Stomach (tissue), 9 donors: ENCODE data around the gene HIP1. TPM values are rescaled to one million over a fixed set of nuclear protein-coding genes. Genes with fewer than 3 reads are reported as not detected.

Experiments
- DNase-seq, 2 donors: peaks; one replicate each; pipeline versions ENCODE4 v3.0.0 to v3.0.0-alpha.2; 2013 to 2019
- H3K27ac ChIP-seq, 5 donors: fragments of 200-600 bp in 4 of 5; sonication (generic) in 4 of 5; one replicate each; pipeline ENCODE4 v1.5.1; 2013 to 2019; ENCODE audit warnings: mild to moderate bottlenecking in 1 of 5, moderate library complexity in 1 of 5
- H3K27me3 ChIP-seq, 3 donors: fragments of 200-600 bp; sonication (generic); one replicate each; pipeline ENCODE4 v1.5.1; 2017 to 2019; ENCODE audit warnings: mixed run types in 1 of 3
- H3K36me3 ChIP-seq, 4 donors: fragments of 200-600 bp; sonication (generic); 1 replicate in 3 of 4; 2 replicates in 1 of 4; pipeline ENCODE4 v1.5.1; 2016 to 2019
- H3K4me1 ChIP-seq, 4 donors: fragments of 200-600 bp; sonication (generic); one replicate each; pipeline ENCODE4 v1.5.1; 2016 to 2019
- H3K4me3 ChIP-seq, 4 donors: fragments of 200-600 bp; sonication (generic) in 3 of 4; one replicate each; pipeline ENCODE4 v1.5.1; 2016 to 2019; ENCODE audit warnings: mild to moderate bottlenecking in 1 of 4
- H3K9me3 ChIP-seq, 4 donors: fragments of 200-600 bp; sonication (generic); one replicate each; pipeline ENCODE4 v1.5.1; 2016 to 2019
- CTCF ChIP-seq, 7 experiments: fragments of 450-650 bp in 4 of 7; fragments of 200-600 bp in 3 of 7; sonication (generic) in 3 of 7; IDR thresholded peaks; one replicate each; pipeline ENCODE4 v1.5.1; 2016 to 2019; ENCODE audit warnings: antibody characterized with exemption in 7 of 7, control low read depth in 2 of 7, mild to moderate bottlenecking in 1 of 7
- EP300 ChIP-seq: sonication (generic); formaldehyde crosslinking; IDR thresholded peaks from one replicate; pipeline ENCODE4 v1.6.1; 2017; ENCODE audit warnings: antibody characterized with exemption
- POLR2A ChIP-seq, 4 donors: fragments of 450-650 bp; IDR thresholded peaks; one replicate each; pipeline ENCODE4 v1.6.1; 2016; ENCODE audit warnings: antibody characterized with exemption in 4 of 4, control low read depth in 2 of 4, mild to moderate bottlenecking in 1 of 4, moderate library complexity in 1 of 4
- POLR2AphosphoS5 ChIP-seq, 3 donors: sonication (generic); formaldehyde crosslinking; IDR thresholded peaks; one replicate each; pipeline ENCODE4 v1.6.1; 2016; ENCODE audit warnings: antibody characterized with exemption in 3 of 3
- WGBS, 5 donors: extraction: QIAGEN DNeasy Blood & Tissue Kit in 3 of 5; methylation state at CpG; one replicate each; pipeline versions ENCODE4 v1.1.5 to v1.1.7; 2013 to 2018; 5-methylcytosine and 5-hydroxymethylcytosine counted together
- intact Hi-C: fragments of 100-400 bp; cut with DNase I; formaldehyde crosslinking; loops from one replicate; pipeline ENCODE4 v1.15.1; 2023; ENCODE audit warnings: low total_unique reads
- polyA plus RNA-seq, 3 donors: library from polyadenylated mRNA; stranded (reverse); fragments of 200-250 nt; gene quantifications; one replicate each; pipeline ENCODE4 v1.2.3, GENCODE V29; 2013
- total RNA-seq, 5 donors: library from RNA; depleted of rRNA; stranded (reverse); fragments of >200 nt; gene quantifications; one replicate each; pipeline versions ENCODE4 v1.1.0 to v1.2.3, GENCODE V29; 2014 to 2016
- donor health status: healthy with polysubstance abuse.
- donor health status: Bipolar disorder and iron deficiency.
- donor health status: healthy.

Gene HIP1
- total and polyA plus RNA-seq, 8 donors = 2.8 to 15.8 (median 6.8) TPM

GRCh38 chr7:75737856-75738603, 711 bp downstream of the HIP1 start:
- intact Hi-C loops = no loop called here
- H3K9me3 ChIP-seq = no peaks in the 10 kb centered on the region
- H3K27ac ChIP-seq = peak overlapping the region in 4 of 5 donors; percentile 84 to 91 (median 90)
- peak overlapping the region; percentile 82 to 99 (median 90) for H3K4me3 ChIP-seq
- no peaks in the 10 kb centered on the region for H3K27me3 ChIP-seq
- DNase-seq = peak in 1 of 2 donors; percentile 43
- WGBS, 5 donors = 5 to 6% (median 6%) methylated on average over 17 to 18 of the region's 18 CpGs
- TF ChIP-seq POLR2A (IDR thresholded peaks at IDR 0.05) (no peak), POLR2AphosphoS5 (IDR thresholded peaks at IDR 0.05) (no peak), CTCF (IDR thresholded peaks at IDR 0.05) (no peak), EP300 (no peak)
- peaks cover 6 to 36% (median 26%) of the 10 kb centered on the region in 4 donors for H3K4me1 ChIP-seq
- H3K36me3 ChIP-seq = peaks cover 0 to 7% (median 0%) of the 10 kb centered on the region in 4 donors

- Histone ChIP-seq H3K9me3 (no peaks in the 10 kb centered on the region), H3K36me3 (peaks cover 0 to 7% (median 0%) of the 10 kb centered on the region in 4 donors), H3K27ac (no peak overlapping the region), H3K4me1 (peaks cover 6 to 28% (median 21%) of the 10 kb centered on the region in 4 donors), H3K4me3 (no peak overlapping the region), H3K27me3 (no peaks in the 10 kb centered on the region)
- TF ChIP-seq EP300 = no peak
- TF ChIP-seq POLR2AphosphoS5 (IDR thresholded peaks at IDR 0.05) = no peak
- TF ChIP-seq POLR2A (IDR thresholded peaks at IDR 0.05) = no peak
- TF ChIP-seq CTCF (IDR thresholded peaks at IDR 0.05) = no peak
- intact Hi-C loops = no loop called here
- 93 to 96% (median 95%) methylated on average over 9 of the region's 9 CpGs for WGBS, 5 donors
- DNase-seq = no peak
These were observed 3.0 kb downstream of the HIP1 start for GRCh38 chr7:75735581-75736350.

GRCh38 chr7:75734586-75735458, 3.9 kb downstream of the HIP1 start:
- Histone ChIP-seq H3K4me3 (no peak overlapping the region), H3K9me3 (no peaks in the 10 kb centered on the region), H3K27ac (no peak overlapping the region), H3K27me3 (no peaks in the 10 kb centered on the region), H3K36me3 (peaks cover 0 to 7% (median 0%) of the 10 kb centered on the region in 4 donors), H3K4me1 (peaks cover 6 to 24% (median 18%) of the 10 kb centered on the region in 4 donors)
- DNase-seq = peak in 1 of 2 donors; percentile 12
- WGBS, 5 donors = 79 to 86% (median 80%) methylated on average over 9 of the region's 9 CpGs
- intact Hi-C loops = no loop called here
- TF ChIP-seq EP300 (no peak), POLR2AphosphoS5 (IDR thresholded peaks at IDR 0.05) (no peak), CTCF (IDR thresholded peaks at IDR 0.05) (no peak), POLR2A (IDR thresholded peaks at IDR 0.05) (no peak)
